Upper lobe of left lung (tissue), 4 donors: ENCODE measurements around the gene MCCD1.
"Not testable (repeated sequence)": the region's sequence is repeated elsewhere in the genome, so short reads cannot be mapped to it uniquely, and the experiment has no call there.

Source experiments
- CTCF ChIP-seq, 6 experiments: fragments of 450-650 bp in 4 of 6; fragments of 200-600 bp in 2 of 6; sonication (generic) in 2 of 6; IDR thresholded peaks; one replicate each; pipeline ENCODE4 v1.5.1; 2016 to 2019; ENCODE audit warnings: antibody characterized with exemption in 6 of 6
- EP300 ChIP-seq, 4 donors: sonication (generic); formaldehyde crosslinking; IDR thresholded peaks; one replicate each; pipeline ENCODE4 v1.5.1; 2017; ENCODE audit warnings: antibody characterized with exemption in 4 of 4, control low read depth in 2 of 4
- POLR2A ChIP-seq, 4 donors: fragments of 450-650 bp; IDR thresholded peaks; one replicate each; pipeline ENCODE4 v1.5.1; 2016 to 2017; ENCODE audit warnings: antibody characterized with exemption in 4 of 4, mild to moderate bottlenecking in 2 of 4
- POLR2AphosphoS5 ChIP-seq, 2 donors: sonication (generic); formaldehyde crosslinking; IDR thresholded peaks; one replicate each; pipeline ENCODE4 v1.5.1; 2017; ENCODE audit warnings: antibody characterized with exemption in 2 of 2

- TF ChIP-seq EP300, CTCF, POLR2AphosphoS5, POLR2A (IDR thresholded peaks at IDR 0.05): not testable (repeated sequence)
Measured at GRCh38 chr6:31496826-31497225, 31.9 kb upstream of the MCCD1 start.
